ENCODE measurements around the gene ZNF337.

- TF ChIP-seq CTCF (IDR thresholded peaks at IDR 0.05) (no peak), POLR2A (IDR thresholded peaks at IDR 0.05) (no peak)
These were observed 34.2 kb upstream of the ZNF337 start for GRCh38 chr20:25730862-25731261.

Data from right lobe of liver (tissue), 4 donors.